ENCODE results near the gene JARID2. TPM values are rescaled to one million over a fixed set of nuclear protein-coding genes. Genes with fewer than 3 reads are reported as not detected.

The JARID2 gene
- polyA plus RNA-seq, 1 donor, result 13.3 TPM

GRCh38 chr6:15232836-15233510, 12.9 kb upstream of the JARID2 start:
- no peaks in the 10 kb centered on the region for H3K36me3 ChIP-seq (ENCODE audit: control insufficient read depth, insufficient read depth, low read length)
- no peaks in the 10 kb centered on the region for H3K27me3 ChIP-seq (ENCODE audit: control insufficient read depth, insufficient read depth, low read length)
- no peaks in the 10 kb centered on the region for H3K4me1 ChIP-seq (ENCODE audit: control insufficient read depth, insufficient read depth, low read length)
- H3K9me3 ChIP-seq (ENCODE audit: control insufficient read depth, low read depth, low read length), result no peaks in the 10 kb centered on the region
- H3K4me3 ChIP-seq (ENCODE audit: low read length), result no peak overlapping the region
- DNase-seq, result no peak
- no peak overlapping the region for H3K27ac ChIP-seq (ENCODE audit: low read length)
- no CpG with 5 or more reads among the region's 7 CpGs for WGBS (ENCODE audit: insufficient coverage, low lambda C conversion rate)

- Histone ChIP-seq H3K27ac (ENCODE audit: low read length) (no peak overlapping the region), H3K36me3 (ENCODE audit: control insufficient read depth, insufficient read depth, low read length) (no peaks in the 10 kb centered on the region), H3K9me3 (ENCODE audit: control insufficient read depth, low read depth, low read length) (no peaks in the 10 kb centered on the region), H3K4me3 (ENCODE audit: low read length) (no peak overlapping the region), H3K27me3 (ENCODE audit: control insufficient read depth, insufficient read depth, low read length) (no peaks in the 10 kb centered on the region), H3K4me1 (ENCODE audit: control insufficient read depth, insufficient read depth, low read length) (no peaks in the 10 kb centered on the region)
- WGBS (ENCODE audit: insufficient coverage, low lambda C conversion rate), result no CpG with 5 or more reads among the region's 2 CpGs
- no peak for DNase-seq
Observed at GRCh38 chr6:15234068-15234758, 11.7 kb upstream of the JARID2 start.

- Histone ChIP-seq H3K27me3 (ENCODE audit: control insufficient read depth, insufficient read depth, low read length) (no peaks in the 10 kb centered on the region), H3K4me1 (ENCODE audit: control insufficient read depth, insufficient read depth, low read length) (no peaks in the 10 kb centered on the region), H3K36me3 (ENCODE audit: control insufficient read depth, insufficient read depth, low read length) (no peaks in the 10 kb centered on the region), H3K9me3 (ENCODE audit: control insufficient read depth, low read depth, low read length) (no peaks in the 10 kb centered on the region), H3K27ac (ENCODE audit: low read length) (no peak overlapping the region), H3K4me3 (ENCODE audit: low read length) (no peak overlapping the region)
- no peak for DNase-seq
- WGBS (ENCODE audit: insufficient coverage, low lambda C conversion rate), result 25% methylated on average over 2 of the region's 5 CpGs
Observed at GRCh38 chr6:15239616-15240364, 6.1 kb upstream of the JARID2 start.

GRCh38 chr6:15242503-15242902, 3.4 kb upstream of the JARID2 start:
- DNase-seq, result no peak
- 87% methylated on average over 2 of the region's 2 CpGs for WGBS (ENCODE audit: insufficient coverage, low lambda C conversion rate)
- H3K36me3 ChIP-seq (ENCODE audit: control insufficient read depth, insufficient read depth, low read length), result no peaks in the 10 kb centered on the region
- no peaks in the 10 kb centered on the region for H3K27me3 ChIP-seq (ENCODE audit: control insufficient read depth, insufficient read depth, low read length)
- H3K4me1 ChIP-seq (ENCODE audit: control insufficient read depth, insufficient read depth, low read length), result no peaks in the 10 kb centered on the region
- no peak overlapping the region for H3K27ac ChIP-seq (ENCODE audit: low read length)
- H3K9me3 ChIP-seq (ENCODE audit: control insufficient read depth, low read depth, low read length), result no peaks in the 10 kb centered on the region
- H3K4me3 ChIP-seq (ENCODE audit: low read length), result no peak overlapping the region

- no peak overlapping the region for H3K27ac ChIP-seq (ENCODE audit: low read length)
- no peaks in the 10 kb centered on the region for H3K27me3 ChIP-seq (ENCODE audit: control insufficient read depth, insufficient read depth, low read length)
- H3K9me3 ChIP-seq (ENCODE audit: control insufficient read depth, low read depth, low read length), result no peaks in the 10 kb centered on the region
- no peak for DNase-seq
- no CpG with 5 or more reads among the region's 1 CpG for WGBS (ENCODE audit: insufficient coverage, low lambda C conversion rate)
- no peaks in the 10 kb centered on the region for H3K36me3 ChIP-seq (ENCODE audit: control insufficient read depth, insufficient read depth, low read length)
- H3K4me1 ChIP-seq (ENCODE audit: control insufficient read depth, insufficient read depth, low read length), result no peaks in the 10 kb centered on the region
- H3K4me3 ChIP-seq (ENCODE audit: low read length), result no peak overlapping the region
Observed at GRCh38 chr6:15242937-15243614, 2.8 kb upstream of the JARID2 start.

- Histone ChIP-seq H3K4me1 (ENCODE audit: control insufficient read depth, insufficient read depth, low read length) (peaks cover 2% of the 10 kb centered on the region), H3K27me3 (ENCODE audit: control insufficient read depth, insufficient read depth, low read length) (no peaks in the 10 kb centered on the region), H3K9me3 (ENCODE audit: control insufficient read depth, low read depth, low read length) (no peaks in the 10 kb centered on the region), H3K4me3 (ENCODE audit: low read length) (peak overlapping the region; percentile 72), H3K27ac (ENCODE audit: low read length) (no peak overlapping the region), H3K36me3 (ENCODE audit: control insufficient read depth, insufficient read depth, low read length) (no peaks in the 10 kb centered on the region)
- WGBS (ENCODE audit: insufficient coverage, low lambda C conversion rate), result no CpG with 5 or more reads among the region's 27 CpGs
- no peak for DNase-seq
Observed at GRCh38 chr6:15243910-15244619, 1.8 kb upstream of the JARID2 start.

GRCh38 chr6:15244620-15245360, 1.1 kb upstream of the JARID2 start:
- Histone ChIP-seq H3K4me3 (ENCODE audit: low read length) (peak overlapping the region; percentile 72), H3K9me3 (ENCODE audit: control insufficient read depth, low read depth, low read length) (no peaks in the 10 kb centered on the region), H3K4me1 (ENCODE audit: control insufficient read depth, insufficient read depth, low read length) (peaks cover 8% of the 10 kb centered on the region), H3K27ac (ENCODE audit: low read length) (peak overlapping the region; percentile 88), H3K27me3 (ENCODE audit: control insufficient read depth, insufficient read depth, low read length) (no peaks in the 10 kb centered on the region), H3K36me3 (ENCODE audit: control insufficient read depth, insufficient read depth, low read length) (no peaks in the 10 kb centered on the region)
- DNase-seq, result peak; percentile 74 to 83
- WGBS (ENCODE audit: insufficient coverage, low lambda C conversion rate), result no CpG with 5 or more reads among the region's 92 CpGs

GRCh38 chr6:15246217-15246665, 372 bp downstream of the JARID2 start:
- Histone ChIP-seq H3K9me3 (ENCODE audit: control insufficient read depth, low read depth, low read length) (no peaks in the 10 kb centered on the region), H3K4me3 (ENCODE audit: low read length) (peak overlapping the region; percentile 72), H3K27ac (ENCODE audit: low read length) (peak overlapping the region; percentile 88), H3K27me3 (ENCODE audit: control insufficient read depth, insufficient read depth, low read length) (no peaks in the 10 kb centered on the region), H3K36me3 (ENCODE audit: control insufficient read depth, insufficient read depth, low read length) (no peaks in the 10 kb centered on the region), H3K4me1 (ENCODE audit: control insufficient read depth, insufficient read depth, low read length) (peaks cover 8% of the 10 kb centered on the region)
- no peak for DNase-seq
- WGBS (ENCODE audit: insufficient coverage, low lambda C conversion rate), result 0% methylated on average over 2 of the region's 10 CpGs

- 0% methylated on average over 4 of the region's 18 CpGs for WGBS (ENCODE audit: insufficient coverage, low lambda C conversion rate)
- H3K27ac ChIP-seq (ENCODE audit: low read length), result peak overlapping the region; percentile 88
- H3K4me3 ChIP-seq (ENCODE audit: low read length), result peak overlapping the region; percentile 72
- DNase-seq, result peak in 1 of 2 donors; percentile 35
- no peaks in the 10 kb centered on the region for H3K9me3 ChIP-seq (ENCODE audit: control insufficient read depth, low read depth, low read length)
- no peaks in the 10 kb centered on the region for H3K27me3 ChIP-seq (ENCODE audit: control insufficient read depth, insufficient read depth, low read length)
- peaks cover 8% of the 10 kb centered on the region for H3K4me1 ChIP-seq (ENCODE audit: control insufficient read depth, insufficient read depth, low read length)
- H3K36me3 ChIP-seq (ENCODE audit: control insufficient read depth, insufficient read depth, low read length), result no peaks in the 10 kb centered on the region
Observed at GRCh38 chr6:15246666-15247499, 1.0 kb downstream of the JARID2 start.
